Testis (tissue), 2 donors: ENCODE results near the gene ABCA4.

ENCODE experiments used
- POLR2A ChIP-seq: fragments of 450-650 bp; IDR thresholded peaks from one replicate; pipeline ENCODE4 v1.6.1; 2017; ENCODE audit warnings: antibody characterized with exemption, mild to moderate bottlenecking, moderate library complexity
- TF ChIP-seq, protein P1 (sequence below), 3 experiments: fragments of 450-650 bp in 2 of 3; fragments of 200-600 bp in 1 of 3; sonication (generic) in 1 of 3; IDR thresholded peaks; one replicate each; pipeline ENCODE4 v1.5.1; 2016 to 2019; ENCODE audit warnings: antibody characterized with exemption in 3 of 3, mild to moderate bottlenecking in 2 of 3, moderate library complexity in 1 of 3

DNA sequence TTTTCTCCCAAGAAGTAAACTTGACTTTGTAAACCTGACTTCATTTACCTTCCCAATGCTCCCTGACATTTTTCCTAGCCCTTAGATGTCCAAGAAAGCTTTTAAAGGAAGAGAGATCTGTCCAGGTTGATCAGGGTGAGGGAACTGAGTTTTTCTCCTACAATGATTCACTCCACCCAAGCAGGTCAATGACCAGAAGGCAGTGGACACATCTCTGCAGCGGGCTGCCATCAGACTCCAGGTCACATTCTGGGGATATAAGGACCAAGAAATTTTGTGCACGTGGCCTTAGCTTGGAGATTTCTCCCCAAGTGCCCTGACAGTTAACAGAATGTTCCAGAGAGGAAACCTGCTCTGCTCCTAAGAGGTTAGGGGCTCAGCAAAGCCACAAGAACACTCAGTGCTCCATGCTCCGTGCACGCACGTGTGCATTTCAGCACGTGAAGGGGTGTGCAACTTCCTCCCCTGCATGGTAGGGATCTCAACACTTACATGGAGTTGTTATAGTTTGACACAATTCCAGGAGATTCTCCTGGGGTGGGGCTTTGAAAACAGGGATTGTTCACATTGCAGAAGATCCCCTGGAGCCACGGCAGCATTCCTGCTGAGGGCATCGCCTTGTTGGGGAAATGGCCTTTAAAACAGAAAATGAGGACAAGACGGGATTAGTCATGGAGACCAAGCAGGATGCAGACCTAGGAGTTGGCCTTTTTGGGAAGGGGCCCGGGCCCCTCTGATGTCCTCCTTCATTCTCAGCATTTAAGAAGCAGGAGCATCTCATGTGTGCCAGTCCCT is 9.8 kb downstream of the ABCA4 start:
- TF ChIP-seq, protein P1, sequence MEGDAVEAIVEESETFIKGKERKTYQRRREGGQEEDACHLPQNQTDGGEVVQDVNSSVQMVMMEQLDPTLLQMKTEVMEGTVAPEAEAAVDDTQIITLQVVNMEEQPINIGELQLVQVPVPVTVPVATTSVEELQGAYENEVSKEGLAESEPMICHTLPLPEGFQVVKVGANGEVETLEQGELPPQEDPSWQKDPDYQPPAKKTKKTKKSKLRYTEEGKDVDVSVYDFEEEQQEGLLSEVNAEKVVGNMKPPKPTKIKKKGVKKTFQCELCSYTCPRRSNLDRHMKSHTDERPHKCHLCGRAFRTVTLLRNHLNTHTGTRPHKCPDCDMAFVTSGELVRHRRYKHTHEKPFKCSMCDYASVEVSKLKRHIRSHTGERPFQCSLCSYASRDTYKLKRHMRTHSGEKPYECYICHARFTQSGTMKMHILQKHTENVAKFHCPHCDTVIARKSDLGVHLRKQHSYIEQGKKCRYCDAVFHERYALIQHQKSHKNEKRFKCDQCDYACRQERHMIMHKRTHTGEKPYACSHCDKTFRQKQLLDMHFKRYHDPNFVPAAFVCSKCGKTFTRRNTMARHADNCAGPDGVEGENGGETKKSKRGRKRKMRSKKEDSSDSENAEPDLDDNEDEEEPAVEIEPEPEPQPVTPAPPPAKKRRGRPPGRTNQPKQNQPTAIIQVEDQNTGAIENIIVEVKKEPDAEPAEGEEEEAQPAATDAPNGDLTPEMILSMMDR (IDR thresholded peaks at IDR 0.05), result no peak
- TF ChIP-seq POLR2A, result no peak
